ENCODE data around the gene AGPS.
"Not testable (repeated sequence)": the region's sequence is repeated elsewhere in the genome, so short reads cannot be mapped to it uniquely, and the experiment has no call there.

AGPS gene

DNA sequence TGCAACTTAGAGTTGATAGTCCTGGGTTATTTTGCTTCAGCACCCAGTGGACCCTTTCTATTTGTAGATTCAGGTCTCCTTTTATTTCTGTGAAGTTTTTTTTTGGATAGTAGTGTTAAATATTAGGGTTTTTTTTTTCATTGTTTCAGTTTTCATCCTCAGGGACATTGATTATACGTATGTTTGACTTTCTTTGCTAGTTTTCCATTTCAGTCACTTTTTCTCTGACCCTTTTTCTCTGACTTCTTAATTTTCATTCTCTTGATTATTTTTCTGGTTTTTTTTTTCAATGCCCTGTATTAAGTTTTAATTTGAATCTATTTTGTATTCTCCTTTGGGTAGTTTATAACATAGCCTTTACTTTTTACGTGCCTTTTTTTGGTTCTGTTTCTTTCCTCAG, 79.4 kb downstream of the AGPS start:
- DNase-seq (ENCODE audit: low read depth in 2 of 2): no peak

DNA sequence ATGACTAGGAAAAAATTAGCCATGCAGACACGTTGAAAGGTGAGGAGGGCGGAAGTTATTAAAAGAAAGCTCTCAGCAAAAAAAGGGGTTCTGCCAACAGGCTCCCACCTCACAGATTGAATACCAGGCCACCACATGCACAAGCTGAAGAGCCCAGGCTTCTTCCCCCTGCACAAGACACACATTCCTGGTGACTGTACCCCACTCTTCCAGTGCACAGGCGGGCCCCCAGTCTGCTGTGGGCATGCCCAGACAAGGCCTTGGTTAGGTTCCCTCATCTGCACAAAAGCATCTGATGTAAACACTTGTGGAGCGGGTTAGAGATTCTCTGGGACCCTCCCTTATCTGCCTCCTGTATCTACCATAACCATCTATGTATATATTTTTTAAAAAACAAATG, 81.7 kb downstream of the AGPS start:
- DNase-seq (ENCODE audit: low read depth in 2 of 2): no peak

DNA sequence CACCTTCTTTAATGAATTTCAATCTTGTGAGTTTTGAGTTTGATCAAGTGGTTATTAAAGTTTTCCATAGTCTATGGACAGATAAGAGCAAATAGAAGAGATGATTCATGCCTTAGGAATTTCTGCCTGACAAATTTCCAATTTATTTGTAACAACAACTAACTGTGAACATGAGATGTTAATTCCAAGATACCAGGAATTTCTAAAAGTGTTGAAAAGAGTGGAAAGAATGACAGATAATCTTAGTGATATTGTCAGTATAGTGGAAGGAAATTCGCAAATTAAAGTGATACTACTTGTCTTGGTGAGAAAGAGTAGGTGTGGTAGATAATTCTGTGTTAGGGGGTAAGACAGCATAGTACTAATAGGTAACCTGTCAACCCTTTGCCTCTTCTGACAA, 82.4 kb downstream of the AGPS start:
- DNase-seq (ENCODE audit: low read depth in 2 of 2): no peak

DNA sequence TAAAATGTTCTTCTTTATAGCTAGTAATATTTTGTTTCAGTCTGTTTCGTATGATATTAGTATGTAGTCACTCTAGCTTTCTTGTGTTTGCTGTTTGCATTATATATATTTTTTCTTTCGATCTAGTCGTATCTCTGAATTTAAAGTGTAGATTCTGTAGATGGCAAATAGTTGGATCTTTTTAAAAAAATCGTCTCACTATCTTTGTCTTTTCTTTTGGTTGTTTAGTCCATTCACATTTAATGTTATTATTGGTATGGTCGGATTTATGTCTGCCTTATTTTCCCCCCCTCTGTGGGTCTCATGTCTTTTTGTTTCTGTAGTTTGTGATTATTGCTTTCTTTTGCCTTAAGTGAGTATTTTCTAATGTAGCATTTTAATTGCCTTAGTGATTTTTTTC, 84.3 kb downstream of the AGPS start:
- no peak for DNase-seq (ENCODE audit: low read depth in 2 of 2)

DNA sequence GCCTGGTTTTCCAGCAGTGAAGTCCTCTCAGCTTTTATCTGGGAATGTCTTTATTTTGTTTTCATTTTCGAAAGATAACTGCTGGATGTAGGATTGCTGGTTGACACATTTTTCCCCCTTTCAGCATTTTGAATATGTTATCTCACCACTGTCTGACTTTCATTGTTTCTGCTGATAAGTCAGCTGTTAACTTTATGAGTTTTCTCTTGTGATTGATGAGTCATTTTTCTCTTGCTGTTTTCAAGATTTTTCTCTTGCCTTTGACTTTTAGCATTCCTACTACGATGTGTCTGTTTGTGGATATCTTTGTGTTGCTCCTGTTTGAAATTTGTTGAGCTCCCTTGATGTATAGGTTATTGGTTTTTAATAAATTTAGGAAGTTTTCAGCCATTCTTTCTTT, 85.5 kb downstream of the AGPS start:
- DNase-seq (ENCODE audit: low read depth in 2 of 2): no peak

DNA sequence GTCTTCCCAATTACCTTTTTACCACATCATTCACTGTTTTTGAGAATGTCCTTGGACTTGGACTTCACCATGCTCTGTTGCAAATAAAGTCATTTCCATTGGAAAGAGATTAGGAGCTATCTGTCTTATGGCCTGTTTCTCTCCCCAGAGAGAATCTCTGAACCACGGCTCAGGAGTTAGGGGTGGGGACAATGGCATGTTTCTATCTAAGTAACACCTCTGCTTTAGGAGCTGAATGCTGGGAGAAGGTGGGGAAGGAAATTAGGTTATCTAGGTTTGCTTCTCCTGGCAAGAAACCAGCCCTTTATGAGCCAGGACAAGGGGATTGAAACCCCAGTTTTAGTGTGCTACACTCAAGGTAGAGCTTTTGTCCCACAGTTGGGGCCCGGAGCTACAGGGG, 86.3 kb downstream of the AGPS start:
- no peak for DNase-seq (ENCODE audit: low read depth in 2 of 2)

DNA sequence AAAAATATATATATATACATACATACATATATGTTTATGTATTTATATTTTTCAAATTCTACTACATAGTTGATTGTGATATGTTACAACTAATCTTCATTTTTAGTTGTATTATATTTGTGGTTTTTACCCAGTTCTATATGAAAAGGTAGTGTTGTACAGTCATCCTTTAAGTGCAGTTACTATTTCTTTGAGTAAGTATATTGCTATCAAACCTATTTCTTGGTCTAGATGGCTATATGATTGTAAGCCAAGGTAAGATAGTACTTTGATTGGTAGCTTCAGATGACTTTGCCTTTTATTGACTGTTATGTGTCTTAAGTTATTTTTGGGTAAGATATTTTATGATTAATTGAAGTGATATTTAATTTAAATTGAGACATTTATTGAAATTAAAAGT, 89.6 kb downstream of the AGPS start:
- no peak for DNase-seq (ENCODE audit: low read depth in 2 of 2)

DNA sequence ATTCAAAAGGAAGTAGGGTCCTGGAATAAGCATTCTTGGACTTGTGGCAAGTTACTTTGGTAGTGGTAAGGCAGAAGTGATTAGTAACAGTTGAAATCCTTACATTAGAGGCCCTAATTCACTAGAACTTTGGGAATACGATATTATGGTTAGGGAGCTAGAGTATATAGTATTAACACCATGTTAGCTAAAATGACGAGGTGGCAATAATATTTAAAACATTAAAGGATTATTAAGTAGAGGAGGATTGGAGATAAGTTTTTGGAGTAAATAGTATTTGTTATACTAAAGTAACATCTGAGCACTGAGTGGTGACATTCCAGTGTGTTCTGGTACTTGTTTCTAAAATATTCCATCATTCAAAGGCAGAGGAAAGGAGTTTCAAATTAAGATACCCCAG, 91.0 kb downstream of the AGPS start:
- DNase-seq (ENCODE audit: low read depth in 2 of 2): no peak

DNA sequence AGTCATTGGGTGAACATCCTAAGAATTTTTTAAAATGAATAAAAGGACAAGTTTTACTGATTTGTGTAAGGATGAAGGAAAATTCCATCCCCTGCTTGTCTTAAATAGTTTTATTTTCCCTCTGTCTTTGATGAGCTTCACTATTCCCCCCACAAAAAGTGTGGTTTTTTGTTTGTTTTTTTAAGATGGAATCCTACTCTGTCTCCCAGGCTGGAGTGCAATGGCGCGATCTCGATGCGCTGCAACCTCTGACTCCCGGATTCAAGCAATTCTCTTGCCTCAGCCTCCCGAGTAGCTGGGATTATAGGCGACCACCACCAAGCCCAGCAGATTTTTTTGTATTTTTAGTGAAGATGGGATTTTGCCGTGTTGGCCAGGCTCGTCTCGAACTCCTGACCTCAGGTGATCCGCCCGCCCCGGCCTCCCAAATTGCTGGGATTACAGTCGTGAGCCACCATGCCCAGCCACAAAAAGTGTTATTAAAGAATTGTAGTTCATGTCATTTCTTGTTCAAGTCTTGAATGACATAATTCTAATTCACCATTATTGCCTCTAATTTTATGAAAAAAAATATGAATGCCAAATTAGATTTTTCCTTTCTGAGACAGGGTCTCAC, 91.7 kb downstream of the AGPS start:
- DNase-seq (ENCODE audit: low read depth in 2 of 2): no peak

DNA sequence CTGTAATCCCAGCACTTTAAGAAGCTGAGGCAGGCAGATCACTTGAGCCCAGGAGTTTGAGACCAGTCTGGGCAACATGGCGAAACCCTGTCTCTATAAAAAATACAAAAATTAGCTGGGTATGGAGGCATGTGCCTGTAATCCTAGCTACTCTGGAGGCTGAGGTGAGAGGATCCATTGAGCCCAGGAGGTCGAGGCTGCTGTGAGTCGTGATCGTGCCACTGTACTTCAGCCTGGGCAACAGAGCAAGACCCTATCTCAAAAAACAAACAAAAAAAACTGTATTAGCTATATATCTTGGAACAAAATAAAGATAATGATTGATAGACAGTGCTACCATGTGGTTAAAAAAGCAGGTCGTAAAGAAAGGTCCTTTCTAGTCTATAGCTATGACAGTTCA, 93.1 kb downstream of the AGPS start:
- DNase-seq (ENCODE audit: low read depth in 2 of 2): not testable (repeated sequence)

DNA sequence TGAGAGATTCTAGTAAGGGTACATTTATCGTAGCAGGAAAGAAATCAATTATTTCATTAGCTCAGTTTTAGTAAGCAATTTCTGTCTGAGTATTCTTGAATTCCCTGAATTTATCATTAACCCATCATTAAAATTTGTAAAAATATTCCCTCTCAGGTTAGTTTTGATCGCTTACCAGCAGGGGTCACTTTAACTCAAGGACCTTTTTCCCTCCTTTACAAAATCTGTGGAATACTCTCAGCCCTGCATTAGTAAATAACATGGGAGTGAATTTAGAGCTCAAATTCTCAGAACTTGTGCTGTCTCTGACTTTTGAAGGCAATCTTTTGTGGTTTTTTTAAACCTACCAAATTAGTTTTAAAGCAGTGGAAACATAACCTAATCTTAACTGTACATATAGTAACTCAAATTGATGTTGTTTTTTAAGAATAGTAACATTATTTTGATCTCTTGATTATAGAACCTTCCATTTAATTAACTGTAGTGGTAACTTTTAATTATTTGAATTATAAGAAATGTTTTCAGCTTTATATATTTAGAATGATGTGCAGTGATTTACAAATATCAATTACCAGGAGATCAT, 97.2 kb downstream of the AGPS start:
- DNase-seq (ENCODE audit: low read depth in 2 of 2): no peak

DNA sequence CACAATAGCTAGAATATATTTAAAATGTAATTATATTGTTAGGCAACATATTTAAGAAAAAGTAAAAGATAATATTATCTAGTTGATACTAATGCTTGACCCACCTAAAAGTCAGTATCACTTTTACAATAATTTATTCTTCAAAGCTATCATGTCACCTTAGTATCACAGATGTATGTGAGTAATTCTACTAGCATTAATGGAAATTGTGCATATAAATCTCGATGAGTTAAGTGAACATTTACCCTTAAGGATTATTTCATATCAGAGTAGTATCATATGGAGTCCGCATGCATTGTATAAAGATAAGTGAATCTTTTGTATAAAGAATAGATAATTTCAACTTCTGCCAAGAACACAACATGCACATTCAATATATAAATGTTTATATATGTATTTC, 103.4 kb downstream of the AGPS start:
- DNase-seq (ENCODE audit: low read depth in 2 of 2): no peak

DNA sequence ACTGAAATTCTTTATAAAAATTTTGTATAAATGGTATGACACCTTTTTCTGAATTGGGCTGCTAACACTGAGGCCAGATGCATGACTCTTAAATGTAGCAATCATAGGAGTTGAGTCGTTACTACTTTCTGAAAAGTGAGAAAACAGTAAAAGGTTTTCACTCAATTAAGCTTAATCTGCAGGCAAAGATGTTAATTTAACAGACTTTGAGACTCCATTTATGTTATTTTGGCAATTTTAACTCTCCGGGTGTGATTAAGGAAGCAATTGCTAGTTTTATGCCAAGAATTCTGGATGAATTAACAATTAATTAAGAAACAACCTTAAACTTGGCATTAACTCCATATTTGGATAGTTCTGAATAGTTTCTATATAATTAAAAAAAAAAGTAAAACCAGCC, 104.3 kb downstream of the AGPS start:
- DNase-seq (ENCODE audit: low read depth in 2 of 2): no peak

DNA sequence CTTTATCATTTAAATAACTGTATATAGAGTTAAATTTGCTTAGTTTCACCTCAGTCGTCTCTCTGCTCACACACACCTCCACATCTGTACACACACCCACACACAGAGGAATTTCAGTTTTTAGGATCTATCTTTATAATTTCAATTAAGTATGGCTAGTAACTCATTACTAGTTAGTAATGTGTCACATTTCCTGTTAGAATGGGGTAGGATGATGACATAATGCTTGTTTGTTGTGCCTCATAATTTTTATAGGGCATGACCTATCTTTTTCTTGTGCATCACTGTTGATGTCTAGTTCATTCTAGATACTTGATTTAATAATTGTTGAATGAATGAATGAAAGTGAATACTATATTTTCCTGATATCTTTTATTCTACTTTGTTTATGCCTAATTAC, 108.6 kb downstream of the AGPS start:
- no peak for DNase-seq (ENCODE audit: low read depth in 2 of 2)

DNA sequence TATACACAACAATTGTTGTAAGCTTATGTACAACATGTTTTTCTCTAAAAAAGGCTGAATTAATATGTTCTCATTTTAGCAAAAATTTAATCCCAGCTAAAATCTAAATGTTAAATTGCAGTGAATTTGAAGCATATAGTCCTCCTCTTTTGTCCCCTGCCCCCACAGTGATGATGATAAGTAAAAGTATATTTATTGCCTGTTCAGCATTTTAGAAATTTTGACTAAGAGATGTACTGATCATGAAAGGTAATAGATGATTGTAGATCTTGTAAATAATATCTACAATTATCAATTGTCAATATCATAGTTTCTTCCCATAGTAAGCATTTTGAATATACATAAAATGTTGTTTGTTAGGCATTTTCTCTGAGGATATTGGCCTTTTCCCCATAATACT, 113.9 kb downstream of the AGPS start:
- no peak for DNase-seq (ENCODE audit: low read depth in 2 of 2)

DNA sequence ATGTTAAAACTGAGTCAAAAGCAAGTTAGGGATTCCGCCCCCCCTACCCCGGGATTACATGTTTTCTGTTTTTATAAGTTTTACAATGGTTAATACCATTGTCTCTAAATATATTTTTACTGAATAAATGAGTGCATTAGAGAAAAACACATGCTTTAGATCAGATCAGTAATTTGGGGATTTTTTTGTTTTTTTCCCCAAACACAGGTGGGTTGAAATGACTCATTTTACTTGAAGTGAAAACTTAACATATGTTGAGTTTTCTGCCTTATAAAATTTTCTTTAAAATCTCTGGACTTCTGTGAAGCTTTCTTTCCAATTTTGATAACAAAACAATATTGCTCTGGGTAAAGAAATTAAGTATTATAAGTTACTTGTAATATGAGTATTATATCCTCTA, 114.4 kb downstream of the AGPS start:
- no peak for DNase-seq (ENCODE audit: low read depth in 2 of 2)

DNA sequence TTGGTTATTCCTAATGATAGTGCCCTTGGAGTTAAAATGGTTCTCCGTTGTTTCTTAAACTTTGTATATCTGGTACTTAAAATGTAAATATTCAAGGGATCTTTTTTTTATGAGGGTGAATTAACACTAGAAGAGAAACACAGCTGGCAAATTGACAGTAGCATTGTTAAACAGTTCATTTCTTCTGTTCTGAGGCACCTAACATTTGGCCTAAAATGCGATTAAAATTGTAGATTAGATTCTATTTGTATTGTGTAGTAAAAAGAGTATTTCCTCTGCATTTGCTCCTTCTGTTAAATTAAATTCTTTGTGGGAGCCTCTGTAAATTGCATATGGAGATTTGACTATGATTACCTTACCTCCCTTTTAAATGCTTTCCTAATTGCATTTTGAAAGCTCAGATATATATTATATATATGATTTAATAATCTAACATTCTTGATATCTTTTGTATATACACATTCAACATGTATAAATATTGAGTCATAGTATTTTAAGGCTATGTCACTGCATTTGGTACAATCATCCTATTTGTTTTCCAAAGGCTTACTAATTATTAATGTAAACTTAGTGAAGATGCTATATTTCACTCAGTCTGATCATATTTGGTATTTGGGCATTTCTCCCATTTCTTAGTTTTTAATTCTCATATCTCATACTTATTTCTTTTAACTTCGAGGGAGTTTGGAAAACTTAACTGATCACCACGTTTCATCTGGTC, 124.4 kb downstream of the AGPS start:
- no peak for DNase-seq (ENCODE audit: low read depth in 2 of 2)

DNA sequence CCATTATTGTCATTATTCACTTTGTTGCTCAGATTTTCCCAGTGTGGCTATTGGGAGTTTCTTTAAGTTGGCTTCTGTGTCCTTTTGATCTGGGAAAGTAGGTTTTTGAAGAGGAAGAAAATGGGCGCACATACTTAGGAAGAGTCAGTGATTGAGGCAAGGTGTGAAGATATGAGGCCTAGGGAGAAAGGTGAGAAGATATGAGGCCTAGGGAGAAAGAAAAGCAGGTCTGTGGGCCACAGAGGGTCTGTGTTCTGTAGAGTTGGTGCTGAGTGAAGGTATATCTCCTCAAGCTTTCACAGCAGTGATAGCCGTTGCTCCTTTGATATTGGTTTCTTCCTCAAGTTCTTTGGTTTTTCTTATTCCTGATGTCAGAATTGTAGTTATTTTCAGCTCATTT, 126.2 kb downstream of the AGPS start:
- DNase-seq (ENCODE audit: low read depth in 2 of 2): no peak

DNA sequence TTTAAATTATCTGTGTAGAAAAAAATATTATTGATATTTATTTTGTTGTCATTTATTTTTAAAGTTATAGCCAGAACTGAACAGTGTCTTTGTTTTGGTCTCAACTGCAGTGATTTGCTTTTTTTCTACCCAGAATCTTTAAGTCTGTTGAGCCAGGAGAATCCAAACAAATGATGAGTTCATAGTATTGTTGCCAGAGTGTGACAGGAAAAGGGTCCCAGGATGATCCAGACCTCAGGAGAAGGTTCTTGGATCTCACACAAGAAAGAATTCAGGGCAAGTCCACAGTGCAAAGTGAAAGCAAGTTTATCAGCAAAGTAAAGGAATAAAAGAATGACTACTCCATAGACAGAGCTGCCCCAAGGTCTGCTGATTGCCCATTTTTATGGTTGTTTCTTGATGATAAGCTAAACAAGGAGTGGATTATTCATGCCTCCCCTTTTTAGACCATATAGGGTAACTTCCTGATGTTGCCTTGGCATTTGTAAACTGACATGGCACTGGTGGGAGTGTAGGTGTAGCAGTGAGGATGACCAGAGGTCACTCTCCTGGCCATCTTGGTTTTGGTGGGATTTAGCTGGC, 127.1 kb downstream of the AGPS start:
- DNase-seq (ENCODE audit: low read depth in 2 of 2): no peak

DNA sequence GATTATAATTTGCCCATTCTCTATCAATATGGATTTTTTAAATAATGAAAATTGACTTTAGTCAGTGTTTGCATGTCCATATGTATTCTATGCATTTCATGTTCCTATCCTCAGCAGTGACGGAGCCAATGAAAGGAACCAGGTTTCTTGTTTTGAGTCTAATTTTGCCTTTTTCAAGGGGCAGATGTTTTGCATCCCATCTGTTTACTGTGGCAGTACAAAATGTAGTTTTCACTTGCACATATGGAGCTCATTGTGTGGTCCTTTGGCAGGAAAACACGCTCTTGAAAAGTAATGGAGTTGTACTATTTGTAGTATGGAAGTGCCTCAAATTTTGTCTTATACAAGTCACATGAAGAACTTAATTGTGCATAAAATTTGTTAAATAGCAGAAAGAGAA, 127.8 kb downstream of the AGPS start:
- DNase-seq (ENCODE audit: low read depth in 2 of 2): no peak

DNA sequence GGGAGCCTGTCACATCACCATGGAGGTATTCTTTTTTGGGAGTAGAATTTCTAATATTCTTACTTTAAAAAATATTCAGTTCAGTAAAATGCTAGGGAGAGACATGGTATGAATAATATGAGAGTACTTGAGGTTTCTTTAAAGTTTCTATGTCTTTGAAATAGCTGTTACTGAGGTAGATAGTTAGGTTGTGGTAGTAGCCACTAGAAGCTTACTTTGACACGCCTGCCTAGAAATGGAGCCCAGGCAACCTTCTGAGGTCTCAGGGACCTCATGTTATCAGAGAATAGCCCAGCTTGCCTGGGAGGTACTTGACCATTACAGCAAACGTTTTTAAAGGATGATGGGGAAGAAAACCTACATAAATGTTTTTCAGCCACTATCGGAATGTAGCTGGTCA, 131.2 kb downstream of the AGPS start:
- DNase-seq (ENCODE audit: low read depth in 2 of 2): no peak

DNA sequence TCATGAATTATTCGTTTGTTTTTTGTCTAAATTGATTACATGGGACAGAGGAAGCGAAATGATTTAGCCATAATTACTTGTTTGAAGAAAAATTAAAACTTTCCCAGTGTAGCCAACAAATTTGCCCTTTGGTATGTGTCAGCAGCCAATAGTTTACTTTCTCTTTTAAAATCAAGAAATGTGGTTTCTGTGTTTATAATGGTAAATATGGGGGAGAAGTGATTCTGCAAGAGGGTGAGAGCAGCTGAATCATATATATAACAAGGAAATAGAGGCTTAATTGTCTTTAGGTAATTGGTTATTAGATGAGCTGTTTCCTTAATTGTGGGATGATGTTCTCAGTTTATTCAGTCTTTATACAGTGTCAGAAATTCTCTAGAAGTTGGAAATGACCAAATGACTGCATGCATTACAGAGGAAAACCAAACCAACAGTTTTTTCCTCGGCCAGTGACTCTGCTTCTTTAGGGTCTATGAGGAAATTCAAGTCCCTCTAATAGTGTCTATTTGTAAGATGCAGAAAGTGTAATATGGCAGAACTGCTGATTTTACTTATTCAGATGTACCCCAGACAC, 132.9 kb downstream of the AGPS start:
- no peak for DNase-seq (ENCODE audit: low read depth in 2 of 2)

DNA sequence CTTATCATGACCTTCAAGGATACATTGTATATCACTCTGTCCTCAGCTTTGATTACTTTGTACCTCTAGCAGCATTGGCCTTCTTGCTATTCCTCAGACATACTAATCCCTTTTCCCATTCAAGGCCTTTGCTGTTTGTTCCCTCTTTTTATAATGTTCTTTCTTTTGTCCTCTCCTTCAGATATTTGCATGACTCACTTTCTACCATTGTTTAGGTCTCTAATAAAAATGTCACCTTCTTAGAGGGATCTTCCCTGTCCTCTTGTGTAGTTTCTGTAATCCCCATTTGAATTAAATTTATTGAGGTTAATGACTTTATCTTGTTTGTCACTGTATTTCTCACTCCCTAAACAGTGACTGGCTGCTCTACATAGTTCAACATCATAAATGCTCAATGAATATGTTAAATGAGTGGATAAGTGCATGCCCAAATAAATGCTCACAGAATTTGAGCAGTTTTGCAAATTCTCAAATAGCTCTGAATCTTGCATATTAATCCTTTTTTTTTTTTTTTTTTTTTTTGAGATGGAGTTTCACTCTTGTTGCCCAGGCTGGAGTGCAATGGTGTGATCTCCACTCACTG, 135.9 kb downstream of the AGPS start:
- no peak for DNase-seq (ENCODE audit: low read depth in 2 of 2)

Data from stimulated activated CD4-positive, alpha-beta T cell treated with anti-CD3 and anti-CD28 coated beads, Interleukin-15, amount 100 ng/mL, for 48 hours (primary cell).